ENCODE results near the gene NBEAL1. TPM values are rescaled to one million over a fixed set of nuclear protein-coding genes. Genes with fewer than 3 reads are reported as not detected.
A peak's percentile ranks its signal among the peaks of the same experiment; 100 is the strongest.
"Not testable (repeated sequence)": the region's sequence is repeated elsewhere in the genome, so short reads cannot be mapped to it uniquely, and the experiment has no call there.

The NBEAL1 gene
- total RNA-seq, 1 experiment from 2014 or later, result 17.0 TPM

DNA sequence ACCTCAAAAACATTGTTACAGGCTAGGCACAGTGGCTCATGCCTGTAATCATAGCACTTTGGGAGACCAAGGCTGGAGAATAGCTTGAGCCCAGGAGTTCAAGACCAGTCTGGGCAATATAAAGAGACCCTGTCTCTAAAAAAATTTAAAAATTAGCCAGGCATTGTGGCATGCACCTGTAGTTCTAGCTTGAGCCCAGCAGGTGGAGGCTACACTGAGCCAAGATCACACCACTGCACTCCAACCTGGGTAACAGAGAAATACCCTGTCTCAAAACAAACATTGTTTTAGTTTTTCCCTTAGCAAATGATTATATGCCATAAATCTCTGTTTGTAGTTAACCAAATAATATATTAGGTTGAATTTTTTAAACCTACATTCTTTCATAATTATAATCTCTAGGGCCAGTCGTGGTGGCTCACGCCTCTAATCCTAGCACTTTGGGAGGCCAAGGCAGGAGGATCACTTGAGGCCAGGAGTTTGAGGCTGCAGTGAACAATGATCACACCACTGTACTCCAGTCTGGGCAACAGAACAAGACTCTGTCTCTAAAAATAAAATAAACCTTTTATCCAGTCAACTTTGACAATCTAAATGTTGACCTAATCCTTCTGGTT, 210.9 kb downstream of the NBEAL1 start:
- peak; percentile 12 for DNase-seq (ENCODE audit: low read depth)

DNA sequence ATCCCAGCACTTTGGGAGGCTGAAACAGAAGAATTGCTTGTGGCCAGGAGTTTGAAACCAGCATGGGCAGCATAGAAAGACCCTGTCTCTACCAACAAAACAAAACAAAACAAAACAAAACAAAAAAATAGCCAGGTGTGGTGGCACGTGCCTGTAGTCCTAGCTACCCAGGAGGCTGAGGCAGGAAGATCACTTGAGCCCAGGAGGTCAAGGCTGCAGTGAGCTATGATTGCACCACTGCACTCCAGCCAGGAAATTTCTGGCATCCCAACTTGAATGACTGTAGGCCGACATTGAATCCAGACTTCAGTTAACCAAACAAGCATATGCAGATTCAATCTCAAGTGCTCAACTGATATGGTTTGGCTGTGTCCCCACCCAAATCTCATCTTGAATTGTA, 215.0 kb downstream of the NBEAL1 start:
- DNase-seq (ENCODE audit: low read depth), result not testable (repeated sequence)

DNA sequence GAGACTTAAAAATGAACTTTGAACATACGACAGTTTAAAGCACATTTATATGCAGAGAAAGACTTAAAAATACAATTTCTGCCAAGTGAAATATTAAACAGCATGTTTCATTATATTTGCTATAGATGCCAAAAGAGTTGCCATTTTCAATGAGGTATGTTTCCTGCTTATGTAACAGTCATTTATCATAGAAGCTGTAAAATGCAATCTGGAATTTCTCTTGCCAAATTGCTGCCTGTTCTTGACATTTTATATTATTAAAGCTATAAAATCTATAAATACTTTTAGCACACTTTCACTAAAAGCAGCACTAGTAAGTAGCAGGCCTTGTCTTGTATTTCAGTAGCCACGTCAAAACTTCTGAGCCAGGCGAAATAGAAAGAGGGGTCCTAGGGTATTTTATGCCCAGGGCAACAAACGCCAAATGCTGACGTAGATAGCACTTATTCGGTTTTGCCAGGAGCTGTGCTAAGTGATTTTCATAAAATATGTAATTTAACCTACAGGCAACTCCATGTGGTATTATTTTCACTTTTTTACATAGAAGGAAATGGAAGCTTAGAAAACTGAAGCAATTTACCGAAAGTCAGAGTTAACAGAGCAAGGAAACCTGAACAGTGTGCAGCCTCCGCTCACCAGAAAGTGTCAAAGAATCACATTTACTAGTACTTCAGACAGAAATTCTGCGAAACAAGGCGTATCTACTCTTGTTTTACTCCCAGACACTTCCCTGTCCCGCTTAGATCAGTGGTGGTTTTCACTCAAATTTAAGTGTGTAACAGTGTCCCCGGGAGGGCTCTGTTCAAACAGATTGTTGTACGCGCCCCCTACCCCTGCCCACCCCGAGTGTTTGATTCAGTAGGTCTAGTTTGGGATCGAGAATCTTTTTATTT, 222.9 kb downstream of the NBEAL1 start:
- DNase-seq (ENCODE audit: low read depth), result no peak

GRCh38 chr2:203238292-203238703, 223.6 kb downstream of the NBEAL1 start:
- DNase-seq (ENCODE audit: low read depth), result no peak

DNA sequence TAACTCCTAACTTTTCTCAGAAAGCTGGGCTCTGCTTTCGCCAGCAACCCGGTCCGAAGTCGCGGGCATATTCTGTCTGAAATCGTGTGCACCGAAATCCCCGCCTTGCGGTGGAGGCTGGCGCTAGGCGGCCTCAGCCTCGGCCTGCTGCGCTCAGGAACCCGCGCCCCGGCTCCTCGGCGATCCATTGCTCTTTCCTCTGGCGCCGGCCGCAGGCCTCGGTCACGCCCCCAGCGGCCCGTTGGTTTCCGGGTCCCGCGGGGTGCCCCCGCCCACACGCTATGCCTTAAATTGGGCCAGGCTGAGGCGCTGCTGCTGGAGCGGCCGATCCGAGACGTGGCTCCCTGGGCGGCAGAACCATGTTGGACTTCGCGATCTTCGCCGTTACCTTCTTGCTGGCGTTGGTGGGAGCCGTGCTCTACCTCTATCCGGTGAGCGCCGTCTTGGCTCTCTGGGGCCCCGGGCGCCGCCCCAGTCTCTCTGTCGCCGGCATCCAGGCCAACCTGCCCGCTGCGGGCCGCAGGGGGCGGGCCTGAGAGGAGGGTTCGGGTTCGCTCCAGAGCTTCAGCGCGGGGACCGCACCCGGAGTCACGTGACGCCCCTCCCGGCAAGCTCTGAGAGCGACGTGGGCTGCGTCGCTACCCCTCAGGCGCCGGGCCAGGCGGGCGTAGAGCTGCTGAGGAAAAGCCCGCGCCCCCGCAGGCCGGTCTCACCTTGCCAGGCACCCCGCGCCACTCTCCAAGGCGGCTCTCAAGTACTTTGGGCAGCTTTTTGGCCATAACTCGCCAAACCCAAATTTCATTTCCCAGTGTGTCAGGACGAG, 224.2 kb downstream of the NBEAL1 start, which contains the start of gene CYP20A1:
Gene CYP20A1 (plus strand): TSS at position 315 of the 823 bp plus-strand sequence. CDS start 45 bp downstream, at position 360.
- DNase-seq (ENCODE audit: low read depth), result peak; percentile 93

- no peak for DNase-seq (ENCODE audit: low read depth)
Measured at GRCh38 chr2:203240491-203240890, 225.8 kb downstream of the NBEAL1 start.

- DNase-seq (ENCODE audit: low read depth), result no peak
Measured at GRCh38 chr2:203242518-203242917, 227.8 kb downstream of the NBEAL1 start.

DNA sequence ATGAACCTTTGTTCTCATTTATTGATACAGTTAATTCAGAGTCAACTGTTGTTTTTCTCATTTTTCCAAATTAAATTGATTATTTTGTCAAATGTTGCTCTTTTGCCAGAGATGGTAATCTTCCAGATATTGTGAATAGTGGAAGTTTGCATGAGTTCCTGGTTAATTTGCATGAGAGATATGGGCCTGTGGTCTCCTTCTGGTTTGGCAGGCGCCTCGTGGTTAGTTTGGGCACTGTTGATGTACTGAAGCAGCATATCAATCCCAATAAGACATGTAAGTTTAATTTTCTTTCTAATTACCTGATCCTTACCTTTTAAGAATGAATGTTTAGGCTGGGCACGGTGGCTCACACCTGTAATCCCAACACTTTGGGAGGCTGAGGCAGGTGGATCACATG, 232.0 kb downstream of the NBEAL1 start:
- no peak for DNase-seq (ENCODE audit: low read depth)

DNA sequence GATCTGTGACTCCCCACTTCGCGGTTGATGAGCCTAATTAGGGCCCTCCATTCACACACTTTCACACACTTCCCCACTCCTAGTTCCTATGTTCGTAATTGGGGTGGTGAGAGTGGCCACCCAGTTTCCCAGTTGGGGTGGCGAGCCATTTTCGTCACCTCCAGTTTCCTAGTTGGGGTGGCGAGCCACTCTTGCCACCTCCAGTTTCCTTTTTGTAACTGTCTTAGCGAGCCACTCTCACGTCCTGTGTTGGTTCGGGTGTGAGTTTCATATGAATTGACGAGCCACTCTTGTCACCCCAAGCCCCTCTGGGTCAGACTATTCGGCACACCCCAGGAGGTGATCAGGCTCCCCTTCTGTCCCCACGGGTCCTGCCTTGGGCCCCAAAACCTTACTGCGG, 238.1 kb downstream of the NBEAL1 start:
- no peak for DNase-seq (ENCODE audit: low read depth)

DNA sequence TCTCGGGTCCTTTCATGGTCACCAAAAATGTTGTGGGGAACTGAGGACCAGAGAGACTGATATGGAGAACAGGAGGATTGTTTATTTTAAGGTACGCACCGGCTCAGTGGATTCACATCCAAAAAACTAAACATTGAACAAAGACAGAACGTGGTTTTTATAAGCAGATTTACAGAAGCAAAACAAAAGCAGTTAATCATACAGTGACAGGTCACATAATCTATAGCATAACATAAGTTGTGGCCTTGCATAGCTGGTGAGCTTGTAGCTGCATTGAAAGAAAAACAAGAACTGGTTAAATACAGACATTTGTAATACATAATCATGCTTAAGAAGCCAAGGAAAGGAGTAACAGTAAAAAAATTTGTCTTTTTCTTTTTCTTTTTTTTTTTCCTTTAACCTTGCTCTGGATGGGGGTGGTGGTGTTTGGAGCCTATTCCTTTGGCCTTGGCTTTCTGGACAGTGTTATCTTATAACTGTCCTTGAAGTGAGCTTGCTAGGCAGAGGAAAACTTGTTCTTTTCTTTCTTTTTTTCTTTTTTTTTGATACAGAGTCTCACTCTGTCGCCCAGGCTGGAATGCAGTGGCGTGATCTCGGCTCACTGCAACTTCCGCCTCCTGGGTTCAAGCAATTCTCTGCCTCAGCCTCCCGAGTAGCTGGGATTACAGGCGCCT, 238.9 kb downstream of the NBEAL1 start:
- DNase-seq (ENCODE audit: low read depth), result not testable (repeated sequence)

DNA sequence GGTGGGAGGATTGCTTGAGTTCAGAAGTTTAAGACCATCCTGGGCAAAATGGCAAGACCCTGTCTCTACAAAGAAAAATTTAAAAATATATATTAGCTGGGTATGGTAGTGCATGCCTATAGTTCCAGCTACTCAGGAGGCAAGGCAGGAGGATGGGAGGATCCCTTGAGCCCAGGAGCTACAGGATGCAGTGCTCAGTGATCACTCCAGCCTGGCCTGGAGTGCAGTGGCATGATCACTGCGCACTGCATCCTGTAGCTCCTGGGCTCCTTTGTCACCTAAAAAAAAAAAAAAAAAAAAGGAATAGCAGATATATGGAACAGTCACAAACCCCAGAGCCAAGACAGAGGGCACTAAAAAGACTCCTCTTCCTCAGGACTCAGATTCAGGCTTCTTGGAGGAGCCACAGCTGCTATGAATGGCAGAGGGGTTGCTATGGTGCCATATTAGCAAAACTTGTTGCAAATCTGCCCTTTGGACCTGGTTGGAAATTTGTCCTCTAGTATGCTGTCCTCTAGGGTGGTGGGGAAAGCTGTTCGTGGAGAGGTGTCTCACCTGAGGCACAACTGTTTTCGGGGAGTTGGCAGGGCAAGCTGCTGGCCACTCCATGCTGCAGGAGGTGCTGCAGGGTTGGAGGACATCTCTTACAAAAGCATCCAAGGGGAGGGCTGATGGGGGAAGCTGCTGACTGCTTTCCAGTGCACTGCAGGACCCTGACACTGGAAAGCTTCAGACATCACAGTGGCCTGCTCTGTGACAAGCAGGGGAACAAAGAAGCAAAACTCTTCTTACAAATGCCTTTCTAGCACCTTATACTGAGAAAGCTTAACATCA, 246.9 kb downstream of the NBEAL1 start:
- no peak for DNase-seq (ENCODE audit: low read depth)

Other genes with a start within 250 kb of the NBEAL1 start
- gene ICA1L, start 143.1 kb upstream of the NBEAL1 start, total RNA-seq (2014; rRNA removed), result 2.9 and 6.0 TPM in 2 replicates
- gene WDR12, start 103.2 kb upstream of the NBEAL1 start, total RNA-seq (2014; rRNA removed), result 33.5 and 41.0 TPM in 2 replicates
- 8.0 and 11.6 TPM in 2 replicates for gene CARF, start 102.6 kb upstream of the NBEAL1 start, total RNA-seq (2014; rRNA removed)
- gene CYP20A1, start 224.1 kb downstream of the NBEAL1 start, total RNA-seq (2014; rRNA removed), result 24.8 and 26.1 TPM in 2 replicates

All from LHCN-M2 (cell line).